Right renal cortex interstitium (tissue), 3 donors: Measurements from ENCODE around the gene CEACAM19. TPM values are rescaled to one million over a fixed set of nuclear protein-coding genes. Genes with fewer than 3 reads are reported as not detected.
"Not testable (repeated sequence)": the region's sequence is repeated elsewhere in the genome, so short reads cannot be mapped to it uniquely, and the experiment has no call there.

ENCODE experiments used
- DNase-seq, 3 donors: peaks; one replicate each; pipeline ENCODE4 v3.0.0-alpha.2; 2013; ENCODE audit warnings: low read depth in 3 of 3, low spot score in 2 of 3
- polyA plus RNA-seq, 3 donors: library from polyadenylated mRNA; unstranded; fragments of 120-200 nt; gene quantifications; one replicate each; pipeline ENCODE4 v1.2.1, GENCODE V29; 2013; ENCODE audit not compliant: insufficient read length in 3 of 3

CEACAM19 gene
- polyA plus RNA-seq, 3 donors: 9.3 to 10.9 (median 10.5) TPM

- DNase-seq: not testable (repeated sequence)
Measured at GRCh38 chr19:44670027-44670426, 1.3 kb upstream of the CEACAM19 start.

GRCh38 chr19:44672226-44672625 lies 944 bp downstream of the CEACAM19 start:
- DNase-seq: no peak

- DNase-seq: no peak
Measured at GRCh38 chr19:44673510-44673909, 2.2 kb downstream of the CEACAM19 start.

GRCh38 chr19:44675521-44675920 lies 4.2 kb downstream of the CEACAM19 start:
- no peak for DNase-seq

GRCh38 chr19:44677019-44677811 lies 5.9 kb downstream of the CEACAM19 start:
- DNase-seq: no peak

GRCh38 chr19:44680536-44680935 lies 9.3 kb downstream of the CEACAM19 start:
- DNase-seq: no peak

- DNase-seq: no peak
Measured at GRCh38 chr19:44681992-44682790, 10.9 kb downstream of the CEACAM19 start.

- DNase-seq: no peak
Measured at GRCh38 chr19:44682807-44683206, 11.5 kb downstream of the CEACAM19 start.

GRCh38 chr19:44683434-44684210 lies 12.3 kb downstream of the CEACAM19 start:
- DNase-seq: no peak

GRCh38 chr19:44684396-44684795 lies 13.1 kb downstream of the CEACAM19 start:
- DNase-seq: not testable (repeated sequence)

- DNase-seq: no peak
Measured at GRCh38 chr19:44684892-44685863, 13.9 kb downstream of the CEACAM19 start.

GRCh38 chr19:44685877-44686276 lies 14.6 kb downstream of the CEACAM19 start:
- DNase-seq: no peak

- no peak for DNase-seq
Measured at GRCh38 chr19:44686896-44687295, 15.6 kb downstream of the CEACAM19 start.

GRCh38 chr19:44687888-44688287 lies 16.6 kb downstream of the CEACAM19 start:
- DNase-seq: no peak

GRCh38 chr19:44689290-44690130 lies 18.2 kb downstream of the CEACAM19 start:
- peak in 2 of 3 donors; percentile 44 to 58 for DNase-seq

- no peak for DNase-seq
Measured at GRCh38 chr19:44690131-44690440, 18.8 kb downstream of the CEACAM19 start.

GRCh38 chr19:44692379-44692721 lies 21.1 kb downstream of the CEACAM19 start:
- no peak for DNase-seq

GRCh38 chr19:44694184-44694579 lies 22.9 kb downstream of the CEACAM19 start:
- no peak for DNase-seq

GRCh38 chr19:44696939-44697669 lies 25.8 kb downstream of the CEACAM19 start:
- DNase-seq: no peak
